WTC11 (cell line): Measurements from ENCODE around the gene MMP11. TPM values are rescaled to one million over a fixed set of nuclear protein-coding genes. Genes with fewer than 3 reads are reported as not detected.

Source experiments
- ATAC-seq: fragments of 200-7000 bp; cut with Tn5 transposase; 2 replicates; pipeline ENCODE4 v1.10.0; 2021; ENCODE audit warnings: mild to moderate bottlenecking, moderate library complexity
- CTCF ChIA-PET: fragments of 300-600 bp; sonication (Branson Sonifier 250); formaldehyde crosslinking; loops from one replicate; lab custom pipeline; 2021; ENCODE audit warnings: antibody characterized with exemption; lab: Charles Lee
- POLR2A ChIA-PET: fragments of 350-600 bp; sonication (Branson Sonifier 250); formaldehyde crosslinking; loops from one replicate; lab custom pipeline; 2021; ENCODE audit warnings: antibody characterized with exemption; lab: Charles Lee
- DNase-seq: peaks from one replicate; pipeline ENCODE4 v3.0.0; 2021; ENCODE audit warnings: low spot score
- H3K27ac Mint-ChIP-seq: 2 replicates; pipeline ENCODE4 v1.8.0; 2021; ENCODE audit warnings: mixed read lengths
- H3K27me3 Mint-ChIP-seq: 2 replicates; pipeline ENCODE4 v1.8.0; 2021; ENCODE audit warnings: low read depth, mild to moderate bottlenecking, moderate library complexity, mixed read lengths
- H3K36me3 Mint-ChIP-seq: 2 replicates; pipeline ENCODE4 v1.8.0; 2021; ENCODE audit warnings: mixed read lengths
- H3K4me1 Mint-ChIP-seq: 2 replicates; pipeline ENCODE4 v1.8.0; 2022; ENCODE audit warnings: mixed read lengths
- H3K4me3 Mint-ChIP-seq: 2 replicates; pipeline ENCODE4 v1.8.0; 2021; ENCODE audit warnings: mild to moderate bottlenecking, moderate library complexity, mixed read lengths
- H3K9me3 Mint-ChIP-seq: 2 replicates; pipeline ENCODE4 v1.8.0; 2021; ENCODE audit warnings: mixed read lengths
- ARID4B ChIP-seq: sonication (generic); formaldehyde crosslinking; IDR thresholded peaks from 2 replicates; pipeline ENCODE4 v1.8.0; 2023; ENCODE audit warnings: missing genetic modification reagents, mild to moderate bottlenecking, borderline replicate concordance
- CREB1 ChIP-seq: sonication (generic); formaldehyde crosslinking; IDR thresholded peaks from 2 replicates; pipeline ENCODE4 v1.8.0; 2023; ENCODE audit warnings: mild to moderate bottlenecking, missing genetic modification reagents
- CREM ChIP-seq: sonication (generic); formaldehyde crosslinking; IDR thresholded peaks from 2 replicates; pipeline ENCODE4 v1.8.1; 2022; ENCODE audit warnings: mild to moderate bottlenecking, missing genetic modification reagents, moderate library complexity
- E2F4 ChIP-seq: sonication (generic); formaldehyde crosslinking; IDR thresholded peaks from 2 replicates; pipeline ENCODE4 v1.8.1; 2022; ENCODE audit warnings: low read depth, mild to moderate bottlenecking, moderate library complexity, missing genetic modification reagents, borderline replicate concordance
- ELF4 ChIP-seq: sonication (generic); formaldehyde crosslinking; IDR thresholded peaks from 2 replicates; pipeline ENCODE4 v1.8.1; 2022; ENCODE audit warnings: low read depth, mild to moderate bottlenecking, moderate library complexity, missing genetic modification reagents
- ETV6 ChIP-seq: sonication (generic); formaldehyde crosslinking; IDR thresholded peaks from 2 replicates; pipeline ENCODE4 v1.8.1; 2022; ENCODE audit warnings: mild to moderate bottlenecking, missing genetic modification reagents
- IRF2 ChIP-seq: sonication (generic); formaldehyde crosslinking; IDR thresholded peaks from 2 replicates; pipeline ENCODE4 v1.8.0; 2022; ENCODE audit warnings: low read depth, missing genetic modification reagents, borderline replicate concordance
- JAZF1 ChIP-seq: fragments of 250-450 bp; sonication (Bioruptor Pico); IDR thresholded peaks from 2 replicates; pipeline ENCODE4 v1.9.0; 2021; ENCODE audit warnings: moderate library complexity, mild to moderate bottlenecking, inconsistent platforms
- NFATC4 ChIP-seq: fragments of 250-450 bp; sonication (Bioruptor Pico); IDR thresholded peaks from 2 replicates; pipeline ENCODE4 v1.9.0; 2021; ENCODE audit warnings: mild to moderate bottlenecking
- NFYB ChIP-seq: sonication (generic); formaldehyde crosslinking; conservative IDR thresholded peaks from 2 replicates; pipeline ENCODE4 v1.8.0; 2022; ENCODE audit warnings: low read depth, missing genetic modification reagents
- RORB ChIP-seq: fragments of 250-450 bp; sonication (Bioruptor Pico); IDR thresholded peaks from 2 replicates; pipeline ENCODE4 v1.9.0; 2021; ENCODE audit warnings: mild to moderate bottlenecking
- ZNF396 ChIP-seq: fragments of 250-450 bp; sonication (Bioruptor Pico); IDR thresholded peaks from 2 replicates; pipeline ENCODE4 v1.8.0; 2021; ENCODE audit warnings: mild to moderate bottlenecking, moderate library complexity, borderline replicate concordance
- ZNF532 ChIP-seq: fragments of 250-450 bp; sonication (Bioruptor Pico); IDR thresholded peaks from 2 replicates; pipeline ENCODE4 v1.9.0; 2021; ENCODE audit warnings: mild to moderate bottlenecking, borderline replicate concordance
- total RNA-seq: library from RNA; stranded (reverse); gene quantifications from 3 replicates; pipeline ENCODE4 v1.2.3, GENCODE V29; 2021
- TF ChIP-seq, protein P1 (sequence below): sonication (generic); formaldehyde crosslinking; IDR thresholded peaks from 2 replicates; pipeline ENCODE4 v1.8.1; 2022; ENCODE audit warnings: mild to moderate bottlenecking, moderate library complexity, missing genetic modification reagents
- TF ChIP-seq, protein P2 (sequence below): sonication (generic); formaldehyde crosslinking; IDR thresholded peaks from 2 replicates; pipeline ENCODE4 v1.8.1; 2023; ENCODE audit warnings: mild to moderate bottlenecking, missing genetic modification reagents
- TF ChIP-seq, protein P3 (sequence below): sonication (generic); formaldehyde crosslinking; IDR thresholded peaks from 2 replicates; pipeline ENCODE4 v1.8.0; 2022; ENCODE audit warnings: mild to moderate bottlenecking, missing genetic modification reagents
- TF ChIP-seq, protein P4 (sequence below): sonication (generic); formaldehyde crosslinking; conservative IDR thresholded peaks from 2 replicates; pipeline ENCODE4 v1.8.1; 2022; ENCODE audit warnings: mild to moderate bottlenecking, missing genetic modification reagents

Gene MMP11
- total RNA-seq, 1 experiment from 2014 or later: 16.5 TPM

DNA sequence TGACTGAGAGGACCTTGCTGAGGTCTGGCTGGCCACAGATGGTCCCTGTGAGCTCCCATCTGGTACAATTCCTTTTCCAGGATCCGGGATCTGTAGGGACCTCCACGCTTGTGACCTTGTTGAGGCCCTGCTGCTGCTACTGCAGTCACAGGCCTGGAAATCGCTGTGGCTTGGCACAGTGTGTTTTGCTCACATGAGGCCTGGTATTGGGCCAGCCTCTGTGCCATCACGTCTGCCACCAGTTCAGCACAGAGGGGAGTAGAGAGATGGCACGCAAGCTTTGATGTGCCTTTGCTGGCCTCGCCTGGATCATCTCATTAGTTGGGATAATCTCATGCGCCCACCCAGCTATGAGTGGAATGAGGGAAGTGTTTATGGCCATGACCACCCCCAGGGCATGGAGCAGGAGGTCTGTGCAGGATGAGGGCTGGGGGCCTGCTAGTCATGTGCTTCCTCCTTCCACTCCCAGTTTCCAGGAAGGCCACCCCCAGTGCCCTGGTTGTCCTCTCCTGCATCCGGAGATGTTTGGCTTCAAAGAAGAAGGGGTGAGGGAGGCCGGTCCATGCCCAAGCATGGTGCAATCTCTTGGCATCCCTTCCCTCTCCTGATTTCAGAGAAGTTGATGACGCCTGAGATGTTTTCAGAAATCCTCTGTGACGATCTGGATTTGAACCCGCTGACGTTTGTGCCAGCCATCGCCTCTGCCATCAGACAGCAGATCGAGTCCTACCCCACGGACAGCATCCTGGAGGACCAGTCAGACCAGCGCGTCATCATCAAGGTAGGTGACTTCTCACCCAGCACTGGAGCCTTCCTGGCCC is 43.7 kb downstream of the MMP11 start:
- POLR2A ChIA-PET: no interaction called here
- no peak overlapping the region for H3K4me3 Mint-ChIP-seq
- no peaks in the 10 kb centered on the region for H3K27me3 Mint-ChIP-seq
- CTCF ChIA-PET: interaction anchor here (0.9 kb wide), 1 partner anchor 33 kb away, joined by 3 read pairs; no protein-coding TSS in a partner anchor
- no peak overlapping the region; the same call in 1 of the 2 replicates for H3K27ac Mint-ChIP-seq
- H3K4me1 Mint-ChIP-seq: 0 out of 2 replicates have a peak, but pooled peaks cover 4% of the 10 kb centered on the region
- H3K36me3 Mint-ChIP-seq: peaks cover 77% of the 10 kb centered on the region
- H3K9me3 Mint-ChIP-seq: no peaks in the 10 kb centered on the region
- DNase-seq: no peak
- no peak for ATAC-seq
- TF ChIP-seq CREB1 (no peak), IRF2 (no peak), ARID4B (CRISPR knock-in tag) (no peak), CREM (CRISPR knock-in tag) (no peak), ZNF396 (no peak), E2F4 (CRISPR knock-in tag) (no peak), RORB (CRISPR knock-in tag) (no peak), NFATC4 (no peak)
- TF ChIP-seq, protein P1, sequence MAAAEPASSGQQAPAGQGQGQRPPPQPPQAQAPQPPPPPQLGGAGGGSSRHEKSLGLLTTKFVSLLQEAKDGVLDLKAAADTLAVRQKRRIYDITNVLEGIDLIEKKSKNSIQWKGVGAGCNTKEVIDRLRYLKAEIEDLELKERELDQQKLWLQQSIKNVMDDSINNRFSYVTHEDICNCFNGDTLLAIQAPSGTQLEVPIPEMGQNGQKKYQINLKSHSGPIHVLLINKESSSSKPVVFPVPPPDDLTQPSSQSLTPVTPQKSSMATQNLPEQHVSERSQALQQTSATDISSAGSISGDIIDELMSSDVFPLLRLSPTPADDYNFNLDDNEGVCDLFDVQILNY (CRISPR knock-in tag): no peak
- TF ChIP-seq, protein P2, sequence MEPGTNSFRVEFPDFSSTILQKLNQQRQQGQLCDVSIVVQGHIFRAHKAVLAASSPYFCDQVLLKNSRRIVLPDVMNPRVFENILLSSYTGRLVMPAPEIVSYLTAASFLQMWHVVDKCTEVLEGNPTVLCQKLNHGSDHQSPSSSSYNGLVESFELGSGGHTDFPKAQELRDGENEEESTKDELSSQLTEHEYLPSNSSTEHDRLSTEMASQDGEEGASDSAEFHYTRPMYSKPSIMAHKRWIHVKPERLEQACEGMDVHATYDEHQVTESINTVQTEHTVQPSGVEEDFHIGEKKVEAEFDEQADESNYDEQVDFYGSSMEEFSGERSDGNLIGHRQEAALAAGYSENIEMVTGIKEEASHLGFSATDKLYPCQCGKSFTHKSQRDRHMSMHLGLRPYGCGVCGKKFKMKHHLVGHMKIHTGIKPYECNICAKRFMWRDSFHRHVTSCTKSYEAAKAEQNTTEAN (CRISPR knock-in tag): no peak
- TF ChIP-seq, all 79 proteins: peak for 0

GRCh38 chr22:23817146-23817545 is 44.5 kb downstream of the MMP11 start:
- POLR2A ChIA-PET: no interaction called here
- ATAC-seq (no peak), DNase-seq (no peak)
- Mint-ChIP-seq H3K27me3 (no peaks in the 10 kb centered on the region), H3K27ac (no peak overlapping the region), H3K4me3 (no peak overlapping the region), H3K9me3 (no peaks in the 10 kb centered on the region), H3K36me3 (peaks cover 79% of the 10 kb centered on the region), H3K4me1 (0 out of 2 replicates have a peak, but pooled peaks cover 4% of the 10 kb centered on the region)
- CTCF ChIA-PET: no interaction called here
- TF ChIP-seq CREM (CRISPR knock-in tag) (no peak), E2F4 (CRISPR knock-in tag) (no peak), JAZF1 (CRISPR knock-in tag) (no peak), NFYB (CRISPR knock-in tag) (no peak), ETV6 (CRISPR knock-in tag) (no peak), ZNF532 (CRISPR knock-in tag) (no peak), ELF4 (CRISPR knock-in tag) (no peak)
- TF ChIP-seq, protein P3, sequence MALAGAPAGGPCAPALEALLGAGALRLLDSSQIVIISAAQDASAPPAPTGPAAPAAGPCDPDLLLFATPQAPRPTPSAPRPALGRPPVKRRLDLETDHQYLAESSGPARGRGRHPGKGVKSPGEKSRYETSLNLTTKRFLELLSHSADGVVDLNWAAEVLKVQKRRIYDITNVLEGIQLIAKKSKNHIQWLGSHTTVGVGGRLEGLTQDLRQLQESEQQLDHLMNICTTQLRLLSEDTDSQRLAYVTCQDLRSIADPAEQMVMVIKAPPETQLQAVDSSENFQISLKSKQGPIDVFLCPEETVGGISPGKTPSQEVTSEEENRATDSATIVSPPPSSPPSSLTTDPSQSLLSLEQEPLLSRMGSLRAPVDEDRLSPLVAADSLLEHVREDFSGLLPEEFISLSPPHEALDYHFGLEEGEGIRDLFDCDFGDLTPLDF (CRISPR knock-in tag): no peak
- TF ChIP-seq, protein P4, sequence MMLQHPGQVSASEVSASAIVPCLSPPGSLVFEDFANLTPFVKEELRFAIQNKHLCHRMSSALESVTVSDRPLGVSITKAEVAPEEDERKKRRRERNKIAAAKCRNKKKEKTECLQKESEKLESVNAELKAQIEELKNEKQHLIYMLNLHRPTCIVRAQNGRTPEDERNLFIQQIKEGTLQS (CRISPR knock-in tag): no peak
